Measurements from ENCODE around the gene UBA7.
"Not testable (repeated sequence)": the region's sequence is repeated elsewhere in the genome, so short reads cannot be mapped to it uniquely, and the experiment has no call there.

UBA7 gene

GRCh38 chr3:49813497-49814174 lies at the start of gene UBA7:
Gene UBA7, minus strand, starts transcription at chr3:49813953. Its CDS starts 166 bp downstream, at chr3:49813787.
- no peak for DNase-seq

GRCh38 chr3:49859576-49860305 lies 46.0 kb upstream of the UBA7 start:
- DNase-seq = no peak

- DNase-seq = peak; percentile 88 to 89
Measured at GRCh38 chr3:49856181-49857005, 42.6 kb upstream of the UBA7 start, which contains the start of gene TRAIP. Gene TRAIP, minus strand, starts transcription at chr3:49856564. Its CDS starts 111 bp downstream, at chr3:49856453.

- no peak for DNase-seq
Measured at GRCh38 chr3:49855662-49856061, 41.9 kb upstream of the UBA7 start.

- no peak for DNase-seq
Measured at GRCh38 chr3:49845694-49846093, 31.9 kb upstream of the UBA7 start.

GRCh38 chr3:49844464-49845183 lies 30.9 kb upstream of the UBA7 start:
- no peak for DNase-seq

- DNase-seq = no peak
Measured at GRCh38 chr3:49842843-49843517, 29.2 kb upstream of the UBA7 start.

GRCh38 chr3:49841806-49842205 lies 28.1 kb upstream of the UBA7 start:
- no peak for DNase-seq

- peak in 1 of 2 experiments; percentile 8 for DNase-seq
Measured at GRCh38 chr3:49841126-49841696, 27.5 kb upstream of the UBA7 start.

- no peak for DNase-seq
Measured at GRCh38 chr3:49840388-49840787, 26.6 kb upstream of the UBA7 start.

- peak; percentile 41 to 69 for DNase-seq
Measured at GRCh38 chr3:49839193-49839809, 25.5 kb upstream of the UBA7 start.

GRCh38 chr3:49831341-49831740 lies 17.6 kb upstream of the UBA7 start:
- no peak for DNase-seq

- DNase-seq = no peak
Measured at GRCh38 chr3:49826016-49826415, 12.3 kb upstream of the UBA7 start.

GRCh38 chr3:49823131-49823530 lies 9.4 kb upstream of the UBA7 start:
- not testable (repeated sequence) for DNase-seq

GRCh38 chr3:49812916-49813496 lies 747 bp downstream of the UBA7 start:
- no peak for DNase-seq

- no peak for DNase-seq
Measured at GRCh38 chr3:49807431-49808114, 6.2 kb downstream of the UBA7 start.

- no peak for DNase-seq
Measured at GRCh38 chr3:49806850-49807249, 6.9 kb downstream of the UBA7 start.

- DNase-seq = no peak
Measured at GRCh38 chr3:49805897-49806701, 7.7 kb downstream of the UBA7 start.

- no peak for DNase-seq
Measured at GRCh38 chr3:49805367-49805782, 8.4 kb downstream of the UBA7 start.

Measured in SHP77 (cell line).